ENCODE measurements around the gene C22orf15. TPM values are rescaled to one million over a fixed set of nuclear protein-coding genes. Genes with fewer than 3 reads are reported as not detected.
A peak's percentile ranks its signal among the peaks of the same experiment; 100 is the strongest.

The C22orf15 gene
- total RNA-seq, 1 experiment from 2014 or later, result 2.7 TPM

DNA sequence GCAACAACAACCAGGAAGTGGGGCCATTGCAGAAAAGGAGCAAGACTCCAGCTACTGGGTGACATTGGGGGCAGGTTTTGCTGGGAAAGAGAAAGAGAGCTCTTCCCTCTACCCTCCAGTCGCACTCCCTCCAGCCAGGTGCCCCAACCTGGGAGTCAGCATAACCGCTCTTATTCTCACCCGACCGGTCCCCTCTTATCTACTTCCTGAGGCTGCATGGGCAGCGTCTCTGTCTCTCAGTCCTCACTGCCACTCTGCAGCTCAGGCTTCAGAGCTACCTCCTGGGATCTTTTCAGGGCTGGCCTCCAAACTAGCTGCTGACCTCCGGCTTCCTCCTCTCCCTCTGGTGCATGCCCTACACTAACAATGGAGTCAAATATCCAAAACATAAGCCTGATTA, 17.0 kb upstream of the C22orf15 start:
- no peak overlapping the region for H3K27ac Mint-ChIP-seq
- peaks cover 19% of the 10 kb centered on the region for H3K36me3 Mint-ChIP-seq
- H3K9me3 Mint-ChIP-seq, result no peaks in the 10 kb centered on the region
- H3K4me3 Mint-ChIP-seq, result no peak overlapping the region
- no peak for ATAC-seq
- TF ChIP-seq NFYB (CRISPR knock-in tag; conservative IDR thresholded peaks at IDR 0.05; ENCODE audit: low read depth) (no peak), SP1 (CRISPR knock-in tag; conservative IDR thresholded peaks at IDR 0.05) (no peak), IRF2 (CRISPR knock-in tag; IDR thresholded peaks at IDR 0.05; ENCODE audit: borderline replicate concordance, low read depth) (no peak), FOXK1 (CRISPR knock-in tag; IDR thresholded peaks at IDR 0.05) (no peak), KAT7 (CRISPR knock-in tag; IDR thresholded peaks at IDR 0.05; ENCODE audit: borderline replicate concordance) (no peak), EMX1 (CRISPR knock-in tag; IDR thresholded peaks at IDR 0.05) (no peak), ZNF121 (CRISPR knock-in tag; IDR thresholded peaks at IDR 0.05) (no peak), ZNF416 (CRISPR knock-in tag; IDR thresholded peaks at IDR 0.05) (no peak)
- TF ChIP-seq, protein P1, sequence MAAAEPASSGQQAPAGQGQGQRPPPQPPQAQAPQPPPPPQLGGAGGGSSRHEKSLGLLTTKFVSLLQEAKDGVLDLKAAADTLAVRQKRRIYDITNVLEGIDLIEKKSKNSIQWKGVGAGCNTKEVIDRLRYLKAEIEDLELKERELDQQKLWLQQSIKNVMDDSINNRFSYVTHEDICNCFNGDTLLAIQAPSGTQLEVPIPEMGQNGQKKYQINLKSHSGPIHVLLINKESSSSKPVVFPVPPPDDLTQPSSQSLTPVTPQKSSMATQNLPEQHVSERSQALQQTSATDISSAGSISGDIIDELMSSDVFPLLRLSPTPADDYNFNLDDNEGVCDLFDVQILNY (CRISPR knock-in tag; IDR thresholded peaks at IDR 0.05), result no peak
- TF ChIP-seq, protein P2, sequence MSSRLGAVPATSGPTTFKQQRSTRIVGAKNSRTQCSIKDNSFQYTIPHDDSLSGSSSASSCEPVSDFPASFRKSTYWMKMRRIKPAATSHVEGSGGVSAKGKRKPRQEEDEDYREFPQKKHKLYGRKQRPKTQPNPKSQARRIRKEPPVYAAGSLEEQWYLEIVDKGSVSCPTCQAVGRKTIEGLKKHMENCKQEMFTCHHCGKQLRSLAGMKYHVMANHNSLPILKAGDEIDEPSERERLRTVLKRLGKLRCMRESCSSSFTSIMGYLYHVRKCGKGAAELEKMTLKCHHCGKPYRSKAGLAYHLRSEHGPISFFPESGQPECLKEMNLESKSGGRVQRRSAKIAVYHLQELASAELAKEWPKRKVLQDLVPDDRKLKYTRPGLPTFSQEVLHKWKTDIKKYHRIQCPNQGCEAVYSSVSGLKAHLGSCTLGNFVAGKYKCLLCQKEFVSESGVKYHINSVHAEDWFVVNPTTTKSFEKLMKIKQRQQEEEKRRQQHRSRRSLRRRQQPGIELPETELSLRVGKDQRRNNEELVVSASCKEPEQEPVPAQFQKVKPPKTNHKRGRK (CRISPR knock-in tag; IDR thresholded peaks at IDR 0.05; ENCODE audit: borderline replicate concordance), result no peak
- TF ChIP-seq, protein P3, sequence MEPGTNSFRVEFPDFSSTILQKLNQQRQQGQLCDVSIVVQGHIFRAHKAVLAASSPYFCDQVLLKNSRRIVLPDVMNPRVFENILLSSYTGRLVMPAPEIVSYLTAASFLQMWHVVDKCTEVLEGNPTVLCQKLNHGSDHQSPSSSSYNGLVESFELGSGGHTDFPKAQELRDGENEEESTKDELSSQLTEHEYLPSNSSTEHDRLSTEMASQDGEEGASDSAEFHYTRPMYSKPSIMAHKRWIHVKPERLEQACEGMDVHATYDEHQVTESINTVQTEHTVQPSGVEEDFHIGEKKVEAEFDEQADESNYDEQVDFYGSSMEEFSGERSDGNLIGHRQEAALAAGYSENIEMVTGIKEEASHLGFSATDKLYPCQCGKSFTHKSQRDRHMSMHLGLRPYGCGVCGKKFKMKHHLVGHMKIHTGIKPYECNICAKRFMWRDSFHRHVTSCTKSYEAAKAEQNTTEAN (CRISPR knock-in tag; IDR thresholded peaks at IDR 0.05), result no peak
- TF ChIP-seq, protein P4, sequence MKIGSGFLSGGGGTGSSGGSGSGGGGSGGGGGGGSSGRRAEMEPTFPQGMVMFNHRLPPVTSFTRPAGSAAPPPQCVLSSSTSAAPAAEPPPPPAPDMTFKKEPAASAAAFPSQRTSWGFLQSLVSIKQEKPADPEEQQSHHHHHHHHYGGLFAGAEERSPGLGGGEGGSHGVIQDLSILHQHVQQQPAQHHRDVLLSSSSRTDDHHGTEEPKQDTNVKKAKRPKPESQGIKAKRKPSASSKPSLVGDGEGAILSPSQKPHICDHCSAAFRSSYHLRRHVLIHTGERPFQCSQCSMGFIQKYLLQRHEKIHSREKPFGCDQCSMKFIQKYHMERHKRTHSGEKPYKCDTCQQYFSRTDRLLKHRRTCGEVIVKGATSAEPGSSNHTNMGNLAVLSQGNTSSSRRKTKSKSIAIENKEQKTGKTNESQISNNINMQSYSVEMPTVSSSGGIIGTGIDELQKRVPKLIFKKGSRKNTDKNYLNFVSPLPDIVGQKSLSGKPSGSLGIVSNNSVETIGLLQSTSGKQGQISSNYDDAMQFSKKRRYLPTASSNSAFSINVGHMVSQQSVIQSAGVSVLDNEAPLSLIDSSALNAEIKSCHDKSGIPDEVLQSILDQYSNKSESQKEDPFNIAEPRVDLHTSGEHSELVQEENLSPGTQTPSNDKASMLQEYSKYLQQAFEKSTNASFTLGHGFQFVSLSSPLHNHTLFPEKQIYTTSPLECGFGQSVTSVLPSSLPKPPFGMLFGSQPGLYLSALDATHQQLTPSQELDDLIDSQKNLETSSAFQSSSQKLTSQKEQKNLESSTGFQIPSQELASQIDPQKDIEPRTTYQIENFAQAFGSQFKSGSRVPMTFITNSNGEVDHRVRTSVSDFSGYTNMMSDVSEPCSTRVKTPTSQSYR (CRISPR knock-in tag; IDR thresholded peaks at IDR 0.05), result no peak
- DNase-seq (ENCODE audit: low spot score), result no peak
- no peaks in the 10 kb centered on the region for H3K27me3 Mint-ChIP-seq (ENCODE audit: low read depth)
- ChIA-PET CTCF (interaction anchor here (1.2 kb wide), 1 partner anchor 23 kb away, joined by 3 read pairs; no protein-coding TSS in a partner anchor), POLR2A (interaction anchor here (0.7 kb wide), 1 partner anchor 28 kb away, joined by 4 read pairs; no protein-coding TSS in a partner anchor)
- peaks cover 12% of the 10 kb centered on the region for H3K4me1 Mint-ChIP-seq

DNA sequence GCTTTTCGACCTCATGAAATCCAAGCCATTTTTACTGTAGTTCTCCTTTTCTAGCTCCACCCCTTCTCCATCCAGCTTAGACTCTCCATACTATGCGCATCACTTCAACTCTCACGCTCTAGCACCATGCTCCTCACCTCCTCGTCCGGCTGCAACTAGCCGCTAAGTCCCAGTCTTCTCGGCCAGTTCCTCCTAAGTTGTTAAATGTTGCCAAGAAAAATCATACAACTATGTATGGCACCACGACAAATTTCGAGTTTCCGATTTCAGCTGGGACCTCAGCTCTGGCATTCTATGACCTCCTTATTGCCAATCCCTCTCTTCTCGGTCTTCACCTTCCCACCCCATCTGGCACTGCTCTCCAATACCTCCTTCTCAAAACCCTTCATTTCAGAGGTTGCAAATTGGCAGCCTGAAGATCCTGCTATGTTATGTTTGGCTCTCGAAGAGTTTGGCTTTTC, 12.9 kb upstream of the C22orf15 start:
- H3K27me3 Mint-ChIP-seq (ENCODE audit: low read depth), result no peaks in the 10 kb centered on the region
- ATAC-seq (no peak), DNase-seq (ENCODE audit: low spot score) (no peak)
- no peaks in the 10 kb centered on the region for H3K9me3 Mint-ChIP-seq
- ChIA-PET POLR2A (no interaction called here), CTCF (interaction anchor here (0.6 to 2.2 kb wide), 4 partner anchors 21 to 407 kb away, joined by 3 to 8 read pairs (median 4); partner anchors contain the start of gene MMP11)
- H3K4me1 Mint-ChIP-seq, result peaks cover 22% of the 10 kb centered on the region
- TF ChIP-seq, protein P2 (CRISPR knock-in tag; IDR thresholded peaks at IDR 0.05; ENCODE audit: borderline replicate concordance), result no peak
- TF ChIP-seq ZNF138 (CRISPR knock-in tag; conservative IDR thresholded peaks at IDR 0.05) (no peak), CREM (CRISPR knock-in tag; IDR thresholded peaks at IDR 0.05) (no peak), NFE2L1 (CRISPR knock-in tag; IDR thresholded peaks at IDR 0.05) (no peak), FOXK1 (CRISPR knock-in tag; IDR thresholded peaks at IDR 0.05) (no peak)
- TF ChIP-seq, protein P5, sequence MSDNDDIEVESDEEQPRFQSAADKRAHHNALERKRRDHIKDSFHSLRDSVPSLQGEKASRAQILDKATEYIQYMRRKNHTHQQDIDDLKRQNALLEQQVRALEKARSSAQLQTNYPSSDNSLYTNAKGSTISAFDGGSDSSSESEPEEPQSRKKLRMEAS (CRISPR knock-in tag; IDR thresholded peaks at IDR 0.05), result no peak
- TF ChIP-seq, protein P3 (CRISPR knock-in tag; IDR thresholded peaks at IDR 0.05), result no peak
- TF ChIP-seq, protein P6, sequence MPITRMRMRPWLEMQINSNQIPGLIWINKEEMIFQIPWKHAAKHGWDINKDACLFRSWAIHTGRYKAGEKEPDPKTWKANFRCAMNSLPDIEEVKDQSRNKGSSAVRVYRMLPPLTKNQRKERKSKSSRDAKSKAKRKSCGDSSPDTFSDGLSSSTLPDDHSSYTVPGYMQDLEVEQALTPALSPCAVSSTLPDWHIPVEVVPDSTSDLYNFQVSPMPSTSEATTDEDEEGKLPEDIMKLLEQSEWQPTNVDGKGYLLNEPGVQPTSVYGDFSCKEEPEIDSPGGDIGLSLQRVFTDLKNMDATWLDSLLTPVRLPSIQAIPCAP (CRISPR knock-in tag; IDR thresholded peaks at IDR 0.05), result no peak
- TF ChIP-seq, protein P7, sequence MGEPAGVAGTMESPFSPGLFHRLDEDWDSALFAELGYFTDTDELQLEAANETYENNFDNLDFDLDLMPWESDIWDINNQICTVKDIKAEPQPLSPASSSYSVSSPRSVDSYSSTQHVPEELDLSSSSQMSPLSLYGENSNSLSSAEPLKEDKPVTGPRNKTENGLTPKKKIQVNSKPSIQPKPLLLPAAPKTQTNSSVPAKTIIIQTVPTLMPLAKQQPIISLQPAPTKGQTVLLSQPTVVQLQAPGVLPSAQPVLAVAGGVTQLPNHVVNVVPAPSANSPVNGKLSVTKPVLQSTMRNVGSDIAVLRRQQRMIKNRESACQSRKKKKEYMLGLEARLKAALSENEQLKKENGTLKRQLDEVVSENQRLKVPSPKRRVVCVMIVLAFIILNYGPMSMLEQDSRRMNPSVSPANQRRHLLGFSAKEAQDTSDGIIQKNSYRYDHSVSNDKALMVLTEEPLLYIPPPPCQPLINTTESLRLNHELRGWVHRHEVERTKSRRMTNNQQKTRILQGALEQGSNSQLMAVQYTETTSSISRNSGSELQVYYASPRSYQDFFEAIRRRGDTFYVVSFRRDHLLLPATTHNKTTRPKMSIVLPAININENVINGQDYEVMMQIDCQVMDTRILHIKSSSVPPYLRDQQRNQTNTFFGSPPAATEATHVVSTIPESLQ (CRISPR knock-in tag; IDR thresholded peaks at IDR 0.05), result no peak
- peaks cover 4% of the 10 kb centered on the region for H3K36me3 Mint-ChIP-seq
- peak overlapping the region; percentile 33; the same call in 1 of the 2 replicates for H3K27ac Mint-ChIP-seq
- H3K4me3 Mint-ChIP-seq, result peak overlapping the region; percentile 85
